DND-41 (cell line): ENCODE data around the gene OPN1SW.

Experiments used
- CTCF ChIP-seq: IDR thresholded peaks from 2 replicates; pipeline ENCODE4 v1.5.1; 2012; ENCODE audit warnings: borderline replicate concordance, low read length, moderate library complexity, mild to moderate bottlenecking; ENCODE audit not compliant: poor library complexity, severe bottlenecking; ENCODE audit errors: extremely low read depth
- EZH2 ChIP-seq: IDR thresholded peaks from 3 replicates; pipeline ENCODE4 v1.6.1; 2012; ENCODE audit warnings: borderline replicate concordance, low read depth, mild to moderate bottlenecking, moderate library complexity, low read length, inconsistent platforms; ENCODE audit not compliant: severe bottlenecking

- no peak for TF ChIP-seq CTCF
- no peak for TF ChIP-seq EZH2
Observed at GRCh38 chr7:128755075-128755818, 20.3 kb downstream of the OPN1SW start.
